ENCODE data around the gene LACC1. TPM values are rescaled to one million over a fixed set of nuclear protein-coding genes. Genes with fewer than 3 reads are reported as not detected.

Gene LACC1
- total and polyA plus RNA-seq, 7 donors = 3.3 to 21.7 (median 9.1) TPM

- Histone ChIP-seq H3K36me3 (no peaks in the 10 kb centered on the region), H3K9me3 (peaks cover 0 to 12% (median 4%) of the 10 kb centered on the region in 4 donors), H3K4me1 (no peaks in the 10 kb centered on the region), H3K27ac (no peak overlapping the region), H3K27me3 (no peaks in the 10 kb centered on the region), H3K4me3 (no peak overlapping the region)
- WGBS, 2 donors = 91 to 97% methylated on average over 3 of the region's 3 CpGs
- intact Hi-C loops (cut with DNase I) = no loop called here
- DNase-seq = no peak
- no peak for TF ChIP-seq POLR2A (IDR thresholded peaks at IDR 0.05)
- TF ChIP-seq, protein P1, sequence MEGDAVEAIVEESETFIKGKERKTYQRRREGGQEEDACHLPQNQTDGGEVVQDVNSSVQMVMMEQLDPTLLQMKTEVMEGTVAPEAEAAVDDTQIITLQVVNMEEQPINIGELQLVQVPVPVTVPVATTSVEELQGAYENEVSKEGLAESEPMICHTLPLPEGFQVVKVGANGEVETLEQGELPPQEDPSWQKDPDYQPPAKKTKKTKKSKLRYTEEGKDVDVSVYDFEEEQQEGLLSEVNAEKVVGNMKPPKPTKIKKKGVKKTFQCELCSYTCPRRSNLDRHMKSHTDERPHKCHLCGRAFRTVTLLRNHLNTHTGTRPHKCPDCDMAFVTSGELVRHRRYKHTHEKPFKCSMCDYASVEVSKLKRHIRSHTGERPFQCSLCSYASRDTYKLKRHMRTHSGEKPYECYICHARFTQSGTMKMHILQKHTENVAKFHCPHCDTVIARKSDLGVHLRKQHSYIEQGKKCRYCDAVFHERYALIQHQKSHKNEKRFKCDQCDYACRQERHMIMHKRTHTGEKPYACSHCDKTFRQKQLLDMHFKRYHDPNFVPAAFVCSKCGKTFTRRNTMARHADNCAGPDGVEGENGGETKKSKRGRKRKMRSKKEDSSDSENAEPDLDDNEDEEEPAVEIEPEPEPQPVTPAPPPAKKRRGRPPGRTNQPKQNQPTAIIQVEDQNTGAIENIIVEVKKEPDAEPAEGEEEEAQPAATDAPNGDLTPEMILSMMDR (IDR thresholded peaks at IDR 0.05) = no peak
- TF ChIP-seq EP300 (IDR thresholded peaks at IDR 0.05) = no peak
- no peak for TF ChIP-seq POLR2AphosphoS5 (IDR thresholded peaks at IDR 0.05)
These were observed 33.1 kb upstream of the LACC1 start for GRCh38 chr13:43846496-43847158.

DNA sequence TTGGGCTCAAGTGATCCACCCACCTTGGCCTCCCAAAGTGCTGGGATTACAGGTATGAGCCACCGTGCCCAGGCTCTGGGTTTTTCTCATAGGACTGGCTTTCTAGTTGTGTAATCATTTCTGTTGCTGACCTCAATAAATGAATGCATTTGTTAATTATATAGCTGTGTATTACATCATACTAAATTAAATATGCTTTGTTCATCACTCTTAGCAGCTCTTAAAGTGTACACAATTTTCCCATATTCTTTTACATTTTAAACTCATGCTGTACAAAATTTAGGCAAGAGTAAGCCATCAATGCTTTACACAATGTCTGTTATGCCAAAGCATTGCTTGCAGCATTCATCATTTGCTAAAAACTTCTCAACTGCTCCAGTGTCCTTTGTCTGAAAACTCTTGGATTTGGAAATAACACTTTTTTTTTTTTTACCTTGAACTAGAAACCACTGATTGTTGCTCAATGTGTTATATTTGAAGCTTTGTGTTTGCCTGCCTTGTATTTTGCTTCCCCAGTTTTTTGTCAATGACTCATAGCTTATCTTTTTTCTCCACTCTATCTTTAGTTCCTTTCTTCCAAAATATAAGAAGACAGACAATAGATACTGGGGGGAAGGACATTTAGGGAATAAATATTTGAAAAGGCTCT, 31.6 kb upstream of the LACC1 start:
- no peak overlapping the region for H3K4me3 ChIP-seq
- intact Hi-C loops (cut with DNase I) = no loop called here
- no peaks in the 10 kb centered on the region for H3K36me3 ChIP-seq
- 87% methylated on average over 1 of the region's 1 CpG for WGBS, 2 donors
- H3K4me1 ChIP-seq = no peaks in the 10 kb centered on the region
- H3K9me3 ChIP-seq = peaks cover 4 to 19% (median 11%) of the 10 kb centered on the region in 4 donors
- H3K27ac ChIP-seq = no peak overlapping the region
- no peaks in the 10 kb centered on the region for H3K27me3 ChIP-seq
- DNase-seq = no peak
- no peak for TF ChIP-seq POLR2A (IDR thresholded peaks at IDR 0.05)
- TF ChIP-seq, protein P1 (IDR thresholded peaks at IDR 0.05) = no peak
- no peak for TF ChIP-seq POLR2AphosphoS5 (IDR thresholded peaks at IDR 0.05)
- TF ChIP-seq EP300 (IDR thresholded peaks at IDR 0.05) = no peak

DNA sequence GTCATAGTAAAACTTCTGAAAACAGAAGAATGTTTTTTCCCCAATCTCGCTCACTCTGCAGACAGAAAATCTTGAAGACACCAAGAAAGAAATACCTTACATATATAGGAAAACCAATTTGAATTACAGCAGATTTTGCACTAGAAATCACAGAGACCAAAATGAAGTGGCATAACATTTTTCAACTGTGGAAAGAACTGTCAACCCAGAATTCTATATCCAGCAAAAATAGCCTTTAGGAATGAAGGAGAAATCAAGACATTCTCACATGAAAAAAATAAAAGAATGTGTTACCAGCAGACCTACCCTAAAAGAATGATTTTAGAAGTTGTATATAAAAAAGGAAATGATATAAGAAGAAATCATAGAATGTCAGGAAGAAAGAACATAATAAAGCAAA, 28.8 kb upstream of the LACC1 start:
- H3K27ac ChIP-seq = no peak overlapping the region
- 97 to 99% methylated on average over 1 of the region's 1 CpG for WGBS, 2 donors
- no peaks in the 10 kb centered on the region for H3K27me3 ChIP-seq
- no peak for DNase-seq
- peaks cover 4 to 24% (median 15%) of the 10 kb centered on the region in 4 donors for H3K9me3 ChIP-seq
- no peak overlapping the region for H3K4me3 ChIP-seq
- no peaks in the 10 kb centered on the region for H3K4me1 ChIP-seq
- H3K36me3 ChIP-seq = no peaks in the 10 kb centered on the region
- intact Hi-C loops (cut with DNase I) = no loop called here
- TF ChIP-seq POLR2A (IDR thresholded peaks at IDR 0.05) = no peak
- TF ChIP-seq, protein P1 (IDR thresholded peaks at IDR 0.05) = no peak
- TF ChIP-seq POLR2AphosphoS5 (IDR thresholded peaks at IDR 0.05) = no peak
- no peak for TF ChIP-seq EP300 (IDR thresholded peaks at IDR 0.05)

DNA sequence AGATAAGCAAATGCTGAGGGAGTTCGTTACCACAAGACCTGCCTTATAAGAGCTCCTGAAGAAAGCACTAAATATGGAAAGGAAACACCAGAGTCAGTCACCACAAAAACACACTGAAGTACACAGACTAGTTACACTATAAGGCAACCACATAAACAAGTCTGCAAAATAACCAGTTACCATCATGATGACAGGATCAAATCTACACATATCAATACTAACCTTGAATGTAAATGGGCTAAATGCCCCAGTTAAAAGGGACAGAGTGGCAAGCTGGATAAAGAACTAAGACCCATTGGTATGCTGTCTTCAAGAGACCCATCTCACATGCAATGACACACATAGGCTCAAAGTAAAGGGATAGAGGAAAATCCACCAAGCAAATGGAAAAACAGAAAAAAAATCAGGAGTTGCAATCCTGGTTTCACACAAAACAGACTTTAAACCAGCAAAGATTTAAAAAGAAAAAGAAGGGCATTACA, 26.7 kb upstream of the LACC1 start:
- 97 to 98% methylated on average over 1 of the region's 1 CpG for WGBS, 2 donors
- H3K27ac ChIP-seq = no peak overlapping the region
- H3K4me1 ChIP-seq = no peaks in the 10 kb centered on the region
- DNase-seq = no peak
- TF ChIP-seq, protein P1 (IDR thresholded peaks at IDR 0.05) = no peak
- no peak for TF ChIP-seq POLR2A (IDR thresholded peaks at IDR 0.05)
- TF ChIP-seq POLR2AphosphoS5 (IDR thresholded peaks at IDR 0.05) = no peak
- no peak for TF ChIP-seq EP300 (IDR thresholded peaks at IDR 0.05)
- no peaks in the 10 kb centered on the region for H3K27me3 ChIP-seq
- peaks cover 4 to 24% (median 15%) of the 10 kb centered on the region in 4 donors for H3K9me3 ChIP-seq
- no peaks in the 10 kb centered on the region for H3K36me3 ChIP-seq
- intact Hi-C loops (cut with DNase I) = no loop called here
- no peak overlapping the region for H3K4me3 ChIP-seq

Data from sigmoid colon (tissue), 7 donors.